ENCODE results near the gene CD79A. TPM values are rescaled to one million over a fixed set of nuclear protein-coding genes. Genes with fewer than 3 reads are reported as not detected.

Gene CD79A
- total RNA-seq, 1 donor from 2014 or later, result 0.70 TPM

DNA sequence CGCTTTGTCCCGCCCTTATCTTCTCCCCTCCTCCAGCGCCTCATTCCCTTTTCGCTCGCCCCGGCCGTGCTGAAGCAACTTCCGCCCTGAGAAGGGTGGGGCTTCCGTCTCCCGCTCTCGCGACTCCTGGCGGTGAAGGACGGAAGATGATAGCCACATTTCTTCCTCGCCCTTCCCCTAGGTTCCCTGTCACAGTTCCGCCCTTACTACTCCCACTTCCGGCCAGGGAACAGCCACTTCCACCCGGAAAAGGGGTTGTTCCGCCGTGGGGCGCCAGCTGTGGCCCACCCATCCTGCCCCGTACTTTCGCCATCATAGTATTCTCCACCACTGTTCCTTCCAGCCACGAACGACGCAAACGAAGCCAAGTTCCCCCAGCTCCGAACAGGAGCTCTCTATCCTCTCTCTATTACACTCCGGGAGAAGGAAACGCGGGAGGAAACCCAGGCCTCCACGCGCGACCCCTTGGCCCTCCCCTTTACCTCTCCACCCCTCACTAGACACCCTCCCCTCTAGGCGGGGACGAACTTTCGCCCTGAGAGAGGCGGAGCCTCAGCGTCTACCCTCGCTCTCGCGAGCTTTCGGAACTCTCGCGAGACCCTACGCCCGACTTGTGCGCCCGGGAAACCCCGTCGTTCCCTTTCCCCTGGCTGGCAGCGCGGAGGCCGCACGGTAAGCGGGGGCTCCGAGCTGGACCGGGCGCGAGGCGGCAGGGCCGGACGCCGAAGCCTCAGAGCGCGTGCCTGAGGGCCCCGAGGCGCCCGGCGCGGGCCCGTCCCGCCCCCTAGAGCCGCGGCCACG is 17.3 kb upstream of the CD79A start, which contains the start of gene RPS19:
TSS of gene RPS19 (plus strand) at position 638 of the 801 bp plus-strand sequence. CDS start 520 bp downstream, outside the sequence.
- no peaks in the 10 kb centered on the region for H3K9me3 Mint-ChIP-seq
- TF ChIP-seq, protein P1, sequence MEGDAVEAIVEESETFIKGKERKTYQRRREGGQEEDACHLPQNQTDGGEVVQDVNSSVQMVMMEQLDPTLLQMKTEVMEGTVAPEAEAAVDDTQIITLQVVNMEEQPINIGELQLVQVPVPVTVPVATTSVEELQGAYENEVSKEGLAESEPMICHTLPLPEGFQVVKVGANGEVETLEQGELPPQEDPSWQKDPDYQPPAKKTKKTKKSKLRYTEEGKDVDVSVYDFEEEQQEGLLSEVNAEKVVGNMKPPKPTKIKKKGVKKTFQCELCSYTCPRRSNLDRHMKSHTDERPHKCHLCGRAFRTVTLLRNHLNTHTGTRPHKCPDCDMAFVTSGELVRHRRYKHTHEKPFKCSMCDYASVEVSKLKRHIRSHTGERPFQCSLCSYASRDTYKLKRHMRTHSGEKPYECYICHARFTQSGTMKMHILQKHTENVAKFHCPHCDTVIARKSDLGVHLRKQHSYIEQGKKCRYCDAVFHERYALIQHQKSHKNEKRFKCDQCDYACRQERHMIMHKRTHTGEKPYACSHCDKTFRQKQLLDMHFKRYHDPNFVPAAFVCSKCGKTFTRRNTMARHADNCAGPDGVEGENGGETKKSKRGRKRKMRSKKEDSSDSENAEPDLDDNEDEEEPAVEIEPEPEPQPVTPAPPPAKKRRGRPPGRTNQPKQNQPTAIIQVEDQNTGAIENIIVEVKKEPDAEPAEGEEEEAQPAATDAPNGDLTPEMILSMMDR (conservative IDR thresholded peaks at IDR 0.05), result peak; percentile 69
- DNase-seq (ENCODE audit: low read depth, low spot score), result peak; percentile 99
- H3K27ac Mint-ChIP-seq (ENCODE audit: unreplicated experiment), result peak within 1 kb of the TSS; percentile 99
- peaks cover 37% of the 10 kb centered on the region for H3K27me3 Mint-ChIP-seq (ENCODE audit: low read depth)
- peaks cover 30% of the 10 kb centered on the region for H3K36me3 Mint-ChIP-seq (ENCODE audit: low read depth)
- H3K4me1 Mint-ChIP-seq, result peaks cover 42% of the 10 kb centered on the region
- H3K4me3 Mint-ChIP-seq, result peak within 1 kb of the TSS; percentile 94

DNA sequence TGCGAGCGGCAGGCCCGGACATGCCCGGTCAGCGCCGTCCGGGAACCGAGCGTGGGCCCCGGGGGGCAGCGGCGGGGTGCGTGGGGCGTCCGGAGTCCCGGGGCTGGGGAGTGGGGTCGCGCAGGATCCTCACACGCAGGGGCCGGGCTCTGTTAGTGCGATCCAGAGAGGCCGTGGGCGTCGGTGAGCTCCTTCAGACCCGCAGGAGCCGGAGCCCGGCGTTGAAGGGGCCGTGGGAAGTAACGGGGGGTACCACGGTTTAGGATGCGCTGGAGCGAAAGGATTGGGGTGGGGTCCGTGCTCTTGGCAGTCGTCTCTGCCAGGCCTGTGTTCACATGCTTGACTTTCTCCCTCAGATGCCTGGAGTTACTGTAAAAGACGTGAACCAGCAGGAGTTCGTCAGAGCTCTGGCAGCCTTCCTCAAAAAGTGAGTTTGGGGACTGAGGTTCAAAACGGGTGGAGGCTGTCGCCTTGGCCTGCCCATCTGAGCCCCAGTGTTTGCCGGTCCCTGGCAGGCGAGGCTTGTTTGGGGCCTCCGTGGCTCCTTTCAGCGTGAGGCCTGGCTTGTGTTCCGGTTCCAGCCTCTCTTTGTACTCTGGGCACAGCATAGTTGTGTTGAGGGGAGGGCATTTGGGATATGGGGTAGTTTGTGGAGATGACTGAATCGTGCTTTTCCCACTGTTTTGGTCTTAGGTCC is 16.5 kb upstream of the CD79A start:
- Mint-ChIP-seq H3K36me3 (ENCODE audit: low read depth) (peaks cover 30% of the 10 kb centered on the region), H3K4me3 (peak overlapping the region; percentile 94), H3K27ac (ENCODE audit: unreplicated experiment) (peak overlapping the region; percentile 98), H3K27me3 (ENCODE audit: low read depth) (peaks cover 29% of the 10 kb centered on the region), H3K4me1 (peaks cover 42% of the 10 kb centered on the region), H3K9me3 (no peaks in the 10 kb centered on the region)
- TF ChIP-seq, protein P1 (conservative IDR thresholded peaks at IDR 0.05), result no peak
- no peak for DNase-seq (ENCODE audit: low read depth, low spot score)

DNA sequence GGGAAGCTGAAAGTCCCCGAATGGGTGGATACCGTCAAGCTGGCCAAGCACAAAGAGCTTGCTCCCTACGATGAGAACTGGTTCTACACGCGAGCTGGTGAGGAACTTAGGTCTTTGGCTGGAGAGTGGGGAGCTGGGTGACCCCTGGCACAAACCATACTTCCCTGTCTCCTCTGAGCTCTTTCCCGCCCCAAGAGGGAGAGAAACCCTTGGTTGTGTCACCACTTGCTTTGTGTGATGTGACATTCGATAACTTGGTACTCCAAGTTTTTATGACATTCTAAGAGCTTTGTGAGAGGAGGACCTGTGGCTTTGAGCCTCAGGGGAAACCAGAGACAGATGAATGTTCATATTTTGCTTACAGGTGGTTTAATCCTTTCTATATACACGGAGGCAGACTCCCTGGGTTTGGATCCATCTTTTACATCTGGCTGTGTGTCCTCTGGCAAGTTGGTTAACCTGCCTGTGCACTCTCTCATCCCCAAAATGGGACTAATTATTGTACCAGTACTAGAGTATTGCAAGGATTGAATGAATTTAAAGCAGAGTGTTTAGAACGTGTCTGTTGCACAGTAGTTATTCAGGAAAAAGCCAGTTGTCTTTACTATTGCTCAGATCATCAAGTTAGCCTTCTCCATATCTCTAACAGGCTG is 15.8 kb upstream of the CD79A start:
- DNase-seq (ENCODE audit: low read depth, low spot score), result no peak
- H3K27me3 Mint-ChIP-seq (ENCODE audit: low read depth), result peaks cover 24% of the 10 kb centered on the region
- peaks cover 30% of the 10 kb centered on the region for H3K36me3 Mint-ChIP-seq (ENCODE audit: low read depth)
- H3K27ac Mint-ChIP-seq (ENCODE audit: unreplicated experiment), result peak overlapping the region; percentile 98
- no peaks in the 10 kb centered on the region for H3K9me3 Mint-ChIP-seq
- peak overlapping the region; percentile 94 for H3K4me3 Mint-ChIP-seq
- TF ChIP-seq, protein P1 (conservative IDR thresholded peaks at IDR 0.05), result no peak
- H3K4me1 Mint-ChIP-seq, result peaks cover 42% of the 10 kb centered on the region

DNA sequence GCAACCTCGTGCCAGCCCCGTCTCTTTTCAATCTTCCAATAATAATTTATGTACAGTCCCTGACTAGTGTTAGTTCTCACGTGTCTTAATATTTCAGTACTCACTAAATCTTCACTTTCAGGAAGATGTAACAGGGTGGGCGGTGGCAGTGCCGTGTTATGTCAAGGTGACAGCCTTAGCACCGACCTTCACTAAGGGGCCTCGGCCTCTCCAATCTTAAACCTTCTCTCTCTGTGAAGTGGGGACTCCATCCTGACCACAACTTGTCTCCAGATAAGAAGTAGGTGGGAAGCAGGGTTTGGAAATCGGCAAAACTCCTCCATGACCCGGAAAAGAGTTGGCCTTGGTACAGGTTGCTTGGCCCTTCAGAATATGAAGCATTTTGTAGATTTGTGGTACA is 15.2 kb upstream of the CD79A start:
- peaks cover 20% of the 10 kb centered on the region for H3K27me3 Mint-ChIP-seq (ENCODE audit: low read depth)
- peaks cover 42% of the 10 kb centered on the region for H3K4me1 Mint-ChIP-seq
- H3K27ac Mint-ChIP-seq (ENCODE audit: unreplicated experiment), result peak overlapping the region; percentile 98
- H3K4me3 Mint-ChIP-seq, result peak overlapping the region; percentile 94
- DNase-seq (ENCODE audit: low read depth, low spot score), result no peak
- TF ChIP-seq, protein P1 (conservative IDR thresholded peaks at IDR 0.05), result no peak
- no peaks in the 10 kb centered on the region for H3K9me3 Mint-ChIP-seq
- peaks cover 30% of the 10 kb centered on the region for H3K36me3 Mint-ChIP-seq (ENCODE audit: low read depth)

DNA sequence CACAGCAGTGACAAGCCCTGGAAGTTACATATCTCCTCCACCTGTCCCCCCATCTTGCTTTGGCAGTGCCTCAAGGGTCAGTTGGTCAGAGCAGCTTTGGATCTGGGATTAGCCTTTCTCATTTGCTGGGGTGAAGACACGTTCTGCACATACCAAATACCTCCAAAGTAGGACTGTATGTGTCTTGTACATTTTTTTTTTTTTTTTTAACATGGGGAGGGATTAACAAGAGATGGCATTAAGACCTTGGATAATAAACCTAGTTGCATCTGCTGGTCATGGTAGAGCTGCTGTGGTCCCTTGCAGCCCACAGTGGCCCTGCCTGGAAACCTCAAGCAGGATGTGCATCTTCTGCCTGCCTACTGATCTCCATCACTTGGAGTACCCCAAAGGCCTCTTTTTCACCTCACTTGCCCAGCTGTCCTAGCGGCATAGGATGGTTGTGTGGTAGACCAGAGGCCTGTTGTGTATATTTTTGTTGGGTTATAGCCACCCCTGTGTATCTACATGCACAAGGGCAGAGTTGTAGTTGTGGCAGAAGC is 14.6 kb upstream of the CD79A start:
- Mint-ChIP-seq H3K4me3 (peak overlapping the region; percentile 94), H3K27ac (ENCODE audit: unreplicated experiment) (no peak overlapping the region), H3K36me3 (ENCODE audit: low read depth) (peaks cover 30% of the 10 kb centered on the region), H3K27me3 (ENCODE audit: low read depth) (peaks cover 14% of the 10 kb centered on the region), H3K9me3 (no peaks in the 10 kb centered on the region), H3K4me1 (peaks cover 42% of the 10 kb centered on the region)
- no peak for DNase-seq (ENCODE audit: low read depth, low spot score)
- TF ChIP-seq, protein P1 (conservative IDR thresholded peaks at IDR 0.05), result no peak
